Activated B cell treated with CpG ODN at 0.5 μM for 24 hours (primary cell): ENCODE results near the gene MSX2. TPM values are rescaled to one million over a fixed set of nuclear protein-coding genes. Genes with fewer than 3 reads are reported as not detected.

Source experiments
- ATAC-seq: fragments of 200-7000 bp; cut with Tn5 transposase; one replicate; pipeline ENCODE4 v1.10.0; 2021; ENCODE audit warnings: low read depth, mild to moderate bottlenecking, moderate library complexity
- CTCF ChIA-PET: fragments of 350-600 bp; sonication (Branson Sonifier 250); formaldehyde crosslinking; loops from one replicate; lab custom pipeline; 2021; ENCODE audit warnings: antibody characterized with exemption; lab: Charles Lee
- POLR2A ChIA-PET: fragments of 350-600 bp; sonication (Branson Sonifier 250); formaldehyde crosslinking; loops from one replicate; lab custom pipeline; 2021; ENCODE audit warnings: antibody characterized with exemption; lab: Charles Lee
- DNase-seq: peaks from one replicate; pipeline ENCODE4 v3.0.0; 2022
- H3K27ac Mint-ChIP-seq: one replicate; pipeline ENCODE4 v1.8.0; 2020; ENCODE audit warnings: mixed read lengths
- H3K27me3 Mint-ChIP-seq: one replicate; pipeline ENCODE4 v1.8.0; 2021; ENCODE audit warnings: mixed read lengths
- H3K36me3 Mint-ChIP-seq: one replicate; pipeline ENCODE4 v1.8.0; 2021; ENCODE audit warnings: low read depth, mixed read lengths
- H3K4me1 Mint-ChIP-seq: one replicate; pipeline ENCODE4 v1.8.0; 2021; ENCODE audit warnings: mixed read lengths
- H3K4me3 Mint-ChIP-seq: one replicate; pipeline ENCODE4 v1.8.0; 2020; ENCODE audit warnings: mild to moderate bottlenecking, mixed read lengths
- H3K9me3 Mint-ChIP-seq: one replicate; pipeline ENCODE4 v1.8.0; 2020; ENCODE audit warnings: mixed read lengths
- intact Hi-C: fragments of 100-400 bp; cut with micrococcal nuclease; formaldehyde crosslinking; loops from one replicate; pipeline ENCODE4 v1.15.1; 2024
- total RNA-seq: library from RNA; stranded (reverse); gene quantifications from 2 replicates; pipeline ENCODE4 v1.2.3, GENCODE V29; 2022
- TF ChIP-seq, protein P1 (sequence below): fragments of 200-600 bp; IDR thresholded peaks from one replicate; pipeline ENCODE4 v1.8.0; 2022; ENCODE audit warnings: antibody characterized with exemption, mild to moderate bottlenecking

Gene MSX2
- total RNA-seq, 1 donor from 2014 or later: not detected

DNA sequence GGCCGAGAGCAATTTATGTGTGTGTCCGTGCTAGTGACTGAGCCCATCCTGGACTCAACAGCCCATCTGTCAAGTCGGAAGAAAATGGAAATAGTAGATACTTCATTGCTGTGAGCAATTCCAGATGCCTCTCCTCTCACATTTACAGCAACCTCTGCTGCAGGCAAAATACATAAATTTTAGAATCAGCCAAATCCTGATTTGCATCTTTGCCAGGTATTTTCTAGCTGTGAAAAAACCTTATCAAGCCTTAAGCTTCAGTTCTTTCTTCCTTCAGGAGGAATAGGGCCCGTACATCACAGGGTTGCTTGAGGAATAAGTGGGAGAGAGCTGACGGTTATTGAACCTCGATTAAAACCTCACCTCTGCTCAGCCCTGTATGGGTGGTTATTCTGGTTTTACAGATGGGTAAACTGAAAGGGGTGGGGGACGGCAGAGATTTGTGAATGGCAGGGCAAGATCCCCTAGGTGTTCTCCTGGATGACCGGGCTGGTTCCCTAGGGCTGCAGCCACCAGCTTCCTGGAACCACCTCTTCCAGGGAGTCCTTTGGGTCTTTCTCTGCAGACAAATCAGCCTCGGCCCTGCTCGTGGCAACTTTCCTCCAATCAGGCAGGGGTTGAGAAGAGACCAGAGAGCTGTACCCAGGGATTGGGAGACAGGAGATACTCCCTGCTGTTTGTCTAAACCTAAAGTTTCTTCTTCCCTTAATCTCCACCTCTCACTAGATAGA, 5.3 kb upstream of the MSX2 start:
- Mint-ChIP-seq H3K27ac (no peak overlapping the region), H3K27me3 (peaks cover 74% of the 10 kb centered on the region)
- CTCF ChIA-PET: no interaction called here

DNA sequence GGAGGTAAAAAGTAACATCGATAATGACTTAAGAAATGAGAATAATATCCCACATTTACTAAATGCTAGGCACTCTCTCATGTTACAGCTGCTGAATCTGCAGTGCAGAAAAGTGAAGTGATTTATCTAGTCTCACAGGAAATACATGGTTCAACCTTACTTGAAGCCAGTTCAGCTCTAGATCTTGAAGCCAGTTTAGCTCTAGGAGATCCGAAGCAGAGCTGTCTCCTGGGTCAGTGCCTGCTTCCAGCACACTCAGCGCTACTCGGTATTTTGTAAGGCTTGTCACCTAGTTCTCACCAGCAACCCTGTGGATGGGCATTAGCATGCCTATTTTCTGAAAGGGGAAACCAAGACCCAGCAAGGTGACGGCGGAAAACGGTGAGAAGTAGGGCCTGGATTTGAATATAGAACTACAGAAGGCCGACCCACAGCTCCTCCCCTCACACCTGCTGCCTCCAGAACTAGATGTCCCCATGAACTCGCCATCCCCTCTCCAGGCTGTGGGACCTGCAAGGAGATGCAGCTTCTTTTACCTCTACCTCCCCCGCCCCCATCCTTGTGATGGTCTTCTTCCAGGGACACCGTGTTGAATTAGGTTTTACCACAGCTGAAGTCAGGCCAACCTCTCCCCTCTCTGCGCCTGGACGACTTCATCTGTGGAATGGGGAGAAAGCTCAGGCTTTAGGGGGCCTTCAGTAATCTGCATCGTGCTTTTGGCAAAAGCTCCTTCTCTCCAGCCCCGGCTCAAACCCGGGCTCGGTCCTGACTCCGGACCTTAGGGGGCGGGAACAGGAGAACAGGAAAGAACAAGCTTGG, 4.4 kb upstream of the MSX2 start:
- intact Hi-C loops: no loop called here
- peaks cover 72% of the 10 kb centered on the region for H3K27me3 Mint-ChIP-seq
- H3K36me3 Mint-ChIP-seq: no peaks in the 10 kb centered on the region
- POLR2A ChIA-PET: no interaction called here
- TF ChIP-seq, protein P1, sequence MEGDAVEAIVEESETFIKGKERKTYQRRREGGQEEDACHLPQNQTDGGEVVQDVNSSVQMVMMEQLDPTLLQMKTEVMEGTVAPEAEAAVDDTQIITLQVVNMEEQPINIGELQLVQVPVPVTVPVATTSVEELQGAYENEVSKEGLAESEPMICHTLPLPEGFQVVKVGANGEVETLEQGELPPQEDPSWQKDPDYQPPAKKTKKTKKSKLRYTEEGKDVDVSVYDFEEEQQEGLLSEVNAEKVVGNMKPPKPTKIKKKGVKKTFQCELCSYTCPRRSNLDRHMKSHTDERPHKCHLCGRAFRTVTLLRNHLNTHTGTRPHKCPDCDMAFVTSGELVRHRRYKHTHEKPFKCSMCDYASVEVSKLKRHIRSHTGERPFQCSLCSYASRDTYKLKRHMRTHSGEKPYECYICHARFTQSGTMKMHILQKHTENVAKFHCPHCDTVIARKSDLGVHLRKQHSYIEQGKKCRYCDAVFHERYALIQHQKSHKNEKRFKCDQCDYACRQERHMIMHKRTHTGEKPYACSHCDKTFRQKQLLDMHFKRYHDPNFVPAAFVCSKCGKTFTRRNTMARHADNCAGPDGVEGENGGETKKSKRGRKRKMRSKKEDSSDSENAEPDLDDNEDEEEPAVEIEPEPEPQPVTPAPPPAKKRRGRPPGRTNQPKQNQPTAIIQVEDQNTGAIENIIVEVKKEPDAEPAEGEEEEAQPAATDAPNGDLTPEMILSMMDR: no peak
- H3K4me3 Mint-ChIP-seq: no peak overlapping the region
- peaks cover 7% of the 10 kb centered on the region for H3K4me1 Mint-ChIP-seq
- DNase-seq (no peak), ATAC-seq (no peak)
- CTCF ChIA-PET: no interaction called here
- no peaks in the 10 kb centered on the region for H3K9me3 Mint-ChIP-seq
- H3K27ac Mint-ChIP-seq: no peak overlapping the region

More for the DNA sequence above, 5.3 kb upstream of the MSX2 start:
- intact Hi-C loops: no loop called here
- no peak overlapping the region for H3K4me3 Mint-ChIP-seq
- H3K4me1 Mint-ChIP-seq: peaks cover 6% of the 10 kb centered on the region
- no peak for DNase-seq
- H3K9me3 Mint-ChIP-seq: no peaks in the 10 kb centered on the region
- POLR2A ChIA-PET: no interaction called here
- no peaks in the 10 kb centered on the region for H3K36me3 Mint-ChIP-seq
- TF ChIP-seq, protein P1: no peak
- ATAC-seq: no peak

DNA sequence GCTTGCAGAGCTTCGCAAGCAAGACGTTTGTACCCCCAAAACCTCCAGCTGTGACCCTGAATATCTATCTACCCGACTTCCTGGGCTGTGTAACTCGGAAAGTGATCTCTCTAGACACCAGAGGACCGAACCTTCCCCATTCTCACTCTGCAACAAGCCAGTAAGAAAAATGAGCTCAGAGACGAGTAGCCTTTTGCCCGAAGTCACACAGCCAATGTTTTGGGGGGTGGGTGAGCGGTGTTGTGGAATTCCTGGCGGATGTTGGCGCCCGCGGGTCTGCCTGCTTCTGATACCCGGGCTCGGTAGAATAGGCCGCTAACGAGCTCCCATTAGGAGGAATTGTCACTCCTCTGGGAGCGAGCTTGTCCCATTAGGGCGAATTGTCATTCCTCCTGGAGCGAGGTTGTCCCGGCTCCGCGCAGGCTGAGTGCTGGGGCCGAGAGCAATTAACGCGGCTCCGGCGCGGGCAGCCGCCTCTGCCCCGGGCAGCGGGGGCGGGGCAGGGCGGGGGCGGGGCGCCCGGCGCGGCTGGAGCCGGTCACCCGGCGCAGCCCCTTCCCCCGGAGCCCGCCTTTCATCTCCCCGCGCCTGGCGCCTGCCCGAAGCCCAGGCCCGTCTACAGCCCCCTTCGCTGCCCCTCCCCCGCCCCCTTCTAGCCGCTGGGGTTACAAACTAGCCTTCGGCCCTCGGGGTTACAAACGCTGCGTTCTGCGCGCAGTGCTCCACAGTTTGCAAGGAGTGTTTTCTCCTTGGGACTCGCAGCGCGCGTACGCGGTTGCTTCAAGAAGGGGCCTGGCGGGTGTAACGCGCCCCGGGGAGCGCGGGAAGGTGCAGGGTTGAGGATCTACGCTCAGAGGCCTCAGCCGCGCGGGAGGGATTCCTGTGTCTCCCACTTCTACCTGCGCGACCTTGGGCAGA, 3.5 kb upstream of the MSX2 start:
- H3K9me3 Mint-ChIP-seq: no peaks in the 10 kb centered on the region
- TF ChIP-seq, protein P1: no peak
- no peak overlapping the region for H3K27ac Mint-ChIP-seq
- no peak for ATAC-seq
- DNase-seq: no peak
- H3K27me3 Mint-ChIP-seq: peaks cover 79% of the 10 kb centered on the region
- no peak overlapping the region for H3K4me3 Mint-ChIP-seq
- ChIA-PET POLR2A (no interaction called here), CTCF (no interaction called here)
- no peaks in the 10 kb centered on the region for H3K36me3 Mint-ChIP-seq
- H3K4me1 Mint-ChIP-seq: peaks cover 7% of the 10 kb centered on the region
- intact Hi-C loops: no loop called here

GRCh38 chr5:174721530-174722432, 2.6 kb upstream of the MSX2 start:
- Mint-ChIP-seq H3K9me3 (no peaks in the 10 kb centered on the region), H3K36me3 (no peaks in the 10 kb centered on the region), H3K4me1 (peaks cover 7% of the 10 kb centered on the region), H3K27me3 (peaks cover 75% of the 10 kb centered on the region), H3K27ac (no peak overlapping the region), H3K4me3 (no peak overlapping the region)
- DNase-seq (no peak), ATAC-seq (no peak)
- ChIA-PET CTCF (no interaction called here), POLR2A (no interaction called here)
- intact Hi-C loops: no loop called here
- TF ChIP-seq, protein P1: no peak
